D721Med (cell line): ENCODE data around the gene ARGLU1.

Experiments
- DNase-seq: peaks from one replicate; pipeline ENCODE4 v3.0.0; 2011; ENCODE audit warnings: low spot score; ENCODE audit not compliant: insufficient read length
- FAIRE-seq: peaks from 2 replicates; lab custom pipeline; 2011; peaks lifted over from hg19 to GRCh38; lab: Jason Lieb, UNC
- TF ChIP-seq, protein P1 (sequence below): IDR thresholded peaks from 2 replicates; pipeline ENCODE4 v1.5.1; 2012; ENCODE audit warnings: mild to moderate bottlenecking, control low read depth; ENCODE audit not compliant: insufficient read depth; ENCODE audit errors: missing control alignments

ARGLU1 gene

DNA sequence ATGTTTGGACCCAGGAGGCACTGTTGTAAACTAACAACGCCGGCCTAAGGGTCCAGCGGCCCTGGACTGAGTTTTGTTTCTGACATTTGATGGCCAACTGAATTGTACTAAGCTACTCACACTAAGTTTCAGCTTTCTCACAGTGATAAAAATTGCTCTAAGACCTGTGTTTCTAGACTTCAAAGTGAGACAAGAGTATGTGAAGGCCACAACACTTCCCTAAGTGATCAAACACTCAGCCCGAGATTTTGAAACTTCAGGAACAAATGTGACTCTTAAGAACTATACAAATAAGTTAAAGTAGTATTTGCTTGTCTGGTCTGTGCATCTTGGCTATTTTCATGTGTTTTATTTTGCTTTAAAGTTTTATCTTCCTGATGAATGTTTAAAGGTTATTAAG is 62.6 kb downstream of the ARGLU1 start:
- no peak for FAIRE-seq
- TF ChIP-seq, protein P1, sequence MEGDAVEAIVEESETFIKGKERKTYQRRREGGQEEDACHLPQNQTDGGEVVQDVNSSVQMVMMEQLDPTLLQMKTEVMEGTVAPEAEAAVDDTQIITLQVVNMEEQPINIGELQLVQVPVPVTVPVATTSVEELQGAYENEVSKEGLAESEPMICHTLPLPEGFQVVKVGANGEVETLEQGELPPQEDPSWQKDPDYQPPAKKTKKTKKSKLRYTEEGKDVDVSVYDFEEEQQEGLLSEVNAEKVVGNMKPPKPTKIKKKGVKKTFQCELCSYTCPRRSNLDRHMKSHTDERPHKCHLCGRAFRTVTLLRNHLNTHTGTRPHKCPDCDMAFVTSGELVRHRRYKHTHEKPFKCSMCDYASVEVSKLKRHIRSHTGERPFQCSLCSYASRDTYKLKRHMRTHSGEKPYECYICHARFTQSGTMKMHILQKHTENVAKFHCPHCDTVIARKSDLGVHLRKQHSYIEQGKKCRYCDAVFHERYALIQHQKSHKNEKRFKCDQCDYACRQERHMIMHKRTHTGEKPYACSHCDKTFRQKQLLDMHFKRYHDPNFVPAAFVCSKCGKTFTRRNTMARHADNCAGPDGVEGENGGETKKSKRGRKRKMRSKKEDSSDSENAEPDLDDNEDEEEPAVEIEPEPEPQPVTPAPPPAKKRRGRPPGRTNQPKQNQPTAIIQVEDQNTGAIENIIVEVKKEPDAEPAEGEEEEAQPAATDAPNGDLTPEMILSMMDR = no peak
- no peak for DNase-seq

DNA sequence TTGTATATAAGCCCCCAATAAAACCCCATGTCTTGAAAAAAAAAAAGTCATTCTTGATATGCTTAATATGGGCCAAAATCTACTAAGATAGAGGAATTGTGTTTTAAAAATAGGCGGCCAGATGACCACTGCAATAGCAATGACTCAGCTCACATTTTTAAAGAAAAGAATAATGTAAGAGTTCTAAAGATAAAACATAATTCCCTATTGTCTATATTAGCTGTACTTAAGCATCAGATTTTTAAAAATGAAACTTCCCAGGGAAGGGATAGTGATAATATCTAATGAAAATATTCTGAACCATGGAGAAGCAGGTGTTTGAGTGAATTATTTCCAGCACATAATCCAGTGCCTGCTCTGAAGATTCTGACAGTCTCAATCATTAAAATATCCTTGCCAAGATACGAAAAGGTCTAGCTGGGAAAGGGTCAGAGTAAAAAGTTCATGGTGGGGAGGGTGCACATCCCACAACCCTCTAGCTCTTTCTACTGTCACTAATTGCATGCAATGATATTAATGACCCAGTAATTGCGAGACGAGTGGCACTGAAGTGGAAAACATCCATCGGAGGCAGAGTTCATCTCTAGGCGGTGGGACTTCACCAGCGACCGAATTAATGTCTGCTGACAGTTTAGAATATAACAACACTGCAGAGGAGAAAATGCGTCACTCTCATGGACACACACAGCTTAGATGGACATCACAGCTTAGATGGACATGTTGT is 64.0 kb downstream of the ARGLU1 start:
- no peak for DNase-seq
- TF ChIP-seq, protein P1 = no peak
- no peak for FAIRE-seq

- TF ChIP-seq, protein P1 = no peak
- DNase-seq (no peak), FAIRE-seq (no peak)
These were observed 64.7 kb downstream of the ARGLU1 start for GRCh38 chr13:106503272-106503671.

- no peak for FAIRE-seq
- DNase-seq = no peak
- TF ChIP-seq, protein P1 = no peak
These were observed 67.5 kb downstream of the ARGLU1 start for GRCh38 chr13:106500445-106500844.

DNA sequence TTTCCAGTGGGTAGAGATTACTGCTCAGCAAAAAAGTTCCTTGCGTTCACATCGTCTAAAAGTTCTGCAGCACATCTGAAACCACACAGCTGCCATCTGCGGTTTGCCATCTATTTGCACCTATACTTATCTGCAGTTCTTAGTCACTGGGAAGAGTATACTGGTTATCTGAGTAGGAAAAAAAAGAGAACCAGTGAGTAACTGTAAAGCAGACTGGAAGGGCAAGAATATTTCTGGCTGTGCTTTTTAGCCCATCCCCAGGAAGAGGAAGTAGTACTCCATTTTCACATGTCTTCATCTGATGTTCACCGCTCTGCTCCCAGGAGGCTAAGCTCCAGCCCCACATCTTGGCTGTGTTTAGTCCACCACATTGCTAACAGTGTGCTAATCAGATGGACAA is 68.0 kb downstream of the ARGLU1 start:
- no peak for FAIRE-seq
- DNase-seq = no peak
- TF ChIP-seq, protein P1 = no peak

GRCh38 chr13:106499113-106499512 is 68.8 kb downstream of the ARGLU1 start:
- FAIRE-seq (no peak), DNase-seq (no peak)
- TF ChIP-seq, protein P1 = no peak

DNA sequence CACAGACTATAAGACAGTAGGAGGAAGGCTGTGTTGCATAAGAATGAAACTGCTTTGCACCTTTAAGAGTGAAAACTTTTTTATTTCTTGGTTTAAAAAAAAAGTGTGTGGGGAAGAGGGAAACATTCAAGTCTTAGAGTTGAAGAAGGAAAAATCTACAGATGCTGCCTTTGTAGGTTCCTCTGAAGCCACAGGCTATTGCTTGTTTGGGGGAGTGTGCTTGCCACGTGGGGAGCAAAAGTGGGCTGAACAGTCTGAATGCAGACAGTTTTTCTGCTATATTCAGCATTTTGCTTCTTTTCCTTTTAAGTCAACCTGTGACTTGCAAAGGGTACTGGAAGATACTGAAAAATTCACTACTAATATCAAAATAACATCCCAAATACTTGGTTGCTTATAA is 69.4 kb downstream of the ARGLU1 start:
- no peak for FAIRE-seq

More for the DNA sequence above, 69.4 kb downstream of the ARGLU1 start:
- TF ChIP-seq, protein P1 = no peak
- no peak for DNase-seq
